Heart right ventricle (tissue), 16 donors: ENCODE data around the gene DYRK2. TPM values are rescaled to one million over a fixed set of nuclear protein-coding genes. Genes with fewer than 3 reads are reported as not detected.
A peak's percentile ranks its signal among the peaks of the same experiment; 100 is the strongest.

Source experiments
- ATAC-seq, 8 donors: fragments of 200-7000 bp; cut with Tn5 transposase; one replicate each; pipeline ENCODE4 v1.9.1; 2020; ENCODE audit warnings: mild to moderate bottlenecking in 8 of 8, moderate library complexity in 8 of 8, moderate number of reproducible peaks in 1 of 8
- DNase-seq, 2 donors: peaks; one replicate each; pipeline ENCODE4 v3.0.0-alpha.2; 2020
- H3K27ac ChIP-seq, 10 donors: fragments of 200-600 bp; sonication (generic) in 2 of 10; one replicate each; pipeline versions ENCODE4 v1.5.0 to v1.8.0; 2020 to 2022; ENCODE audit warnings: mild to moderate bottlenecking in 3 of 10
- H3K27me3 ChIP-seq, 7 donors: fragments of 200-600 bp; one replicate each; pipeline ENCODE4 v1.8.0; 2021 to 2022; ENCODE audit warnings: mild to moderate bottlenecking in 2 of 7
- H3K36me3 ChIP-seq, 9 donors: fragments of 200-600 bp; sonication (generic) in 1 of 9; one replicate each; pipeline versions ENCODE4 v1.5.0 to v1.8.0; 2020 to 2022; ENCODE audit warnings: mild to moderate bottlenecking in 2 of 9
- H3K4me1 ChIP-seq, 9 donors: fragments of 200-600 bp; sonication (generic) in 1 of 9; one replicate each; pipeline versions ENCODE4 v1.5.0 to v1.8.0; 2020 to 2022; ENCODE audit warnings: mild to moderate bottlenecking in 4 of 9
- H3K4me3 ChIP-seq, 10 donors: fragments of 200-600 bp; sonication (generic) in 2 of 10; one replicate each; pipeline versions ENCODE4 v1.5.0 to v1.8.0; 2020 to 2022; ENCODE audit warnings: mild to moderate bottlenecking in 7 of 10, moderate library complexity in 2 of 10
- H3K9me3 ChIP-seq, 11 donors: fragments of 200-600 bp in 10 of 11; sonication (generic) in 2 of 11; one replicate each; pipeline versions ENCODE4 v1.5.0 to v1.8.0; 2013 to 2022; ENCODE audit warnings: mild to moderate bottlenecking in 2 of 11, control low read depth in 1 of 11, moderate library complexity in 1 of 11
- CTCF ChIP-seq, 9 donors: fragments of 200-600 bp; sonication (generic) in 2 of 9; IDR thresholded peaks; one replicate each; pipeline versions ENCODE4 v1.5.0 to v1.8.0; 2021 to 2022; ENCODE audit warnings: antibody characterized with exemption in 9 of 9, mild to moderate bottlenecking in 5 of 9, moderate library complexity in 1 of 9
- WGBS, 2 donors: extraction: QIAGEN DNeasy Blood & Tissue Kit; methylation state at CpG; one replicate each; pipeline ENCODE4 v1.1.7; 2013; ENCODE audit warnings: inconsistent platforms in 1 of 2; 5-methylcytosine and 5-hydroxymethylcytosine counted together
- intact Hi-C, 10 donors: fragments of 100-400 bp; cut with DNase I; formaldehyde crosslinking; loops; one replicate each; pipeline versions ENCODE4 v1.11.1 to v1.14.2; 2022
- polyA plus RNA-seq, 2 donors: library from polyadenylated mRNA; stranded (reverse); fragments of 200-250 nt; gene quantifications; one replicate each; pipeline ENCODE4 v1.2.3, GENCODE V29; 2013
- total RNA-seq, 10 donors: library from RNA; stranded (reverse); fragmentation: NEBNext Ultra II Directional in 3 of 10; extraction: Animal tissue kit (Norgen Biotek cat#: 25700) in 3 of 10; gene quantifications; one replicate each; pipeline versions ENCODE4 v1.2.1 to v1.2.4, GENCODE V29; 2021 to 2023
- donor health status: Arrhythmogenic right ventricular cardiomyopathy.
- donor health status: ischemic (EF 13 %, LVEDD 7.1; RV severe dilation, severe dysfunction).
- donor health status: healthy with polysubstance abuse.
- donor health status: DM: no; HTN: yes; CAD: no.
- donor health status: DM: no; HTN: no; CAD: no.
- donor health status: ischemic (EF 25% LVEDD 6.9; RV normal size, moderate dysfunction).
- donor health status: ischemic (EF 25% LVEDD 5.7; RV mildly dilated, moderate dysfunction).
- donor health status: healthy.
- donor health status: DM: yes; HTN: yes; CAD: no.
- donor health status: Ischemic cardiomyopathy.
- donor health status: ischemic (EF 35%, LVEDD 5.7; RV mildly dilated, moderate dysfunction).
- donor health status: nonischemic (EF 11% LVEDD 7.7; RV severe dilation, severe dysfunction).
- donor health status: DM: yes; HTN: yes; CAD: no.
- donor health status: PGD.
- donor health status: ischemic (EF 29% LVEDD 5.4; RV normal size, mild dysfunction).
- donor health status: nonischemic (EF 23%, LVEDD 6.1; RV moderate dilation, normal function).

Gene DYRK2
- total and polyA plus RNA-seq, 12 donors = 6.4 to 55.8 (median 41.9) TPM

DNA sequence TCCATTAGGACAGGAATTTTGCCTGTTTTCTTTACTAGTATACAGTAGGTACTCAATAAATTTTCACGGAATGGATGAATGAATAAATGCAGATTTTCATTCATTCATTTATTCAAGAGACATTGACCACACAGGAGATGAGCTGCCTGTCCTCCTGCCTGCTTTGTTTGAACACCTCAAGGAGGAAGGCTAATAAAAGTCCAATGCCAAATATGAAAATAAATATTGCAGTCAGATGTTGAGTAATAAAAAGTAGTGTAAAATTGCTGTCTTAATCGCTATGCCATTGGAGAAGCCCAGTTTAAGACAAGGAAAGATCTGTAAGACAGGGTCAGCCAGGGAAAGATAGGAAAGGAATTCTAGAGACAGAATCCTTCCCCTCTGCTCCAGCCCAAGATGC is 47.4 kb downstream of the DYRK2 start:
- intact Hi-C loops = loop anchor here in 1 of 10 donors (5.0 kb wide), 1 partner anchor 44 kb away; no protein-coding TSS in a partner anchor
- DNase-seq (no peak), ATAC-seq (no peak)
- H3K36me3 ChIP-seq = no peaks in the 10 kb centered on the region
- no peaks in the 10 kb centered on the region for H3K27me3 ChIP-seq
- H3K27ac ChIP-seq = no peak overlapping the region
- WGBS, 2 donors = 93 to 94% methylated on average over 2 of the region's 2 CpGs
- H3K4me3 ChIP-seq = no peak overlapping the region
- TF ChIP-seq CTCF (IDR thresholded peaks at IDR 0.05) = no peak
- H3K4me1 ChIP-seq = peaks cover 0 to 28% (median 19%) of the 10 kb centered on the region in 9 donors
- no peaks in the 10 kb centered on the region for H3K9me3 ChIP-seq

- intact Hi-C loops = loop anchor here in 1 of 10 donors (5.0 kb wide), 1 partner anchor 45 kb away; no protein-coding TSS in a partner anchor
- ATAC-seq (no peak), DNase-seq (no peak)
- peaks cover 0 to 28% (median 19%) of the 10 kb centered on the region in 9 donors for H3K4me1 ChIP-seq
- TF ChIP-seq CTCF (IDR thresholded peaks at IDR 0.05) = no peak
- no peak overlapping the region for H3K27ac ChIP-seq
- H3K36me3 ChIP-seq = no peaks in the 10 kb centered on the region
- H3K4me3 ChIP-seq = no peak overlapping the region
- H3K9me3 ChIP-seq = no peaks in the 10 kb centered on the region
- H3K27me3 ChIP-seq = no peaks in the 10 kb centered on the region
- 89 to 95% methylated on average over 2 of the region's 2 CpGs for WGBS, 2 donors
Observed at GRCh38 chr12:67697443-67697842, 48.9 kb downstream of the DYRK2 start.

- TF ChIP-seq CTCF (IDR thresholded peaks at IDR 0.05) = no peak
- intact Hi-C loops = loop anchor here in 1 of 10 donors (5.0 kb wide), 1 partner anchor 46 kb away; no protein-coding TSS in a partner anchor
Observed at GRCh38 chr12:67697967-67698366, 49.4 kb downstream of the DYRK2 start.

DNA sequence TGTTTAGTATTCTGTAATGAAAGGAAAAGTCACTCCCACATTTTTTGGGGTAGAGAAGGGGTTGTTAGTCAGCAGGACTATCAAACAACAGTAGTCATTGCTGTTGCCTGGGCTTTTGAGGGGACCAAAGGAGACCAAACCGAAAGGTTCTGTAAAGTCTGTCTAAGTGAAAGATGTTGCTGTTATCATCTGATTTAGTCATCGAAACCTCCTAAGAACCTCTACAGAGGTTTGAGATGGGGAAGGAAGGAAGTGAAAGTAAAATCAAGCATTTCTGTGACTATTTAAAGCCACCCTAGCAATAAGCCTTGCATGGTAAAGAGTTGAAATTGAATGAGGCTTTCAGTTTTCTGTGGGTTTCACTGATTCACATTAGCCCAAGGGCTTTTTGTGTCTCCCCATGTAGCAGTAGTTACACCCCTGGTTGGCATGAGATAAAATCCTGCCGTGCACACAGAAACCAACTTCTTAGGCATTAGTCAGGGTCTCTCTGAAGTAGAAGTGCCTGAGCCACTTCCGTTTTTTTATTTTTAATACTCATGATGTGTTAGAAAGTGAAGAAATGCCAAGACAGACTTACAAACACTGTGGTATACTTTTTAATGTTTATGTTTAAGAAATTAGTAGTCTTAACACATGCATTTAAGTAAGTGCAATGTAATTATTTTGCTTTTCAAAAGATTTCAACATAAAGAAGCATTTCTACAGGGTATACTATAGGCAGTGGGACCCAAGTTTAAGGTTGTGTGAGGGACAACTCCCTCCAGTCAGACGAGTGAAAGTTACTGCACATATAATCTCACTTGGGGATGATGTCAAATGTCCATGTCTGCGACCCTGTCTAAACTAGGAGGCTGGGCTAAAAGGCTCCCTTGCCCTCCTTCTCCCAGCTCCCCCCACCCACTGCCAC is 50.4 kb downstream of the DYRK2 start:
- Histone ChIP-seq H3K4me3 (peak overlapping the region in 8 of 10 donors; percentile 4 to 43 (median 33)), H3K36me3 (no peaks in the 10 kb centered on the region), H3K27ac (peak overlapping the region in 6 of 10 donors; percentile 17 to 76 (median 26)), H3K9me3 (no peaks in the 10 kb centered on the region), H3K27me3 (no peaks in the 10 kb centered on the region), H3K4me1 (peaks cover 0 to 28% (median 18%) of the 10 kb centered on the region in 9 donors)
- WGBS, 2 donors = 47 to 52% methylated on average over 6 of the region's 6 CpGs
- ATAC-seq (peak in 7 of 8 donors; percentile 15 to 47 (median 38)), DNase-seq (no peak)
- no peak for TF ChIP-seq CTCF (IDR thresholded peaks at IDR 0.05)
- intact Hi-C loops = loop anchor here in 1 of 10 donors (5.0 kb wide), 1 partner anchor 47 kb away; no protein-coding TSS in a partner anchor

More at GRCh38 chr12:67697967-67698366, 49.4 kb downstream of the DYRK2 start:
- ATAC-seq (peak in 1 of 8 donors; percentile 27), DNase-seq (no peak)
- Histone ChIP-seq H3K36me3 (no peaks in the 10 kb centered on the region), H3K4me1 (peaks cover 0 to 28% (median 19%) of the 10 kb centered on the region in 9 donors), H3K4me3 (peak overlapping the region in 4 of 10 donors; percentile 29 to 40 (median 33)), H3K27me3 (no peaks in the 10 kb centered on the region), H3K27ac (peak overlapping the region in 1 of 10 donors; percentile 76), H3K9me3 (no peaks in the 10 kb centered on the region)
- 65 to 80% methylated on average over 2 of the region's 2 CpGs for WGBS, 2 donors
